DND-41 (cell line): ENCODE results near the gene LCOR.

Experiments used
- ATAC-seq: fragments of 200-7000 bp; cut with Tn5 transposase; 3 replicates; pipeline ENCODE4 v1.9.1; 2021; ENCODE audit warnings: low read depth; ENCODE audit not compliant: insufficient read depth
- DNase-seq: peaks from one replicate; pipeline ENCODE4 v3.0.0-alpha.2; 2020
- H2AFZ ChIP-seq: 2 replicates; pipeline ENCODE4 v1.6.0; 2012; ENCODE audit warnings: low read depth, low read length
- H3K27ac ChIP-seq: 2 replicates; pipeline ENCODE4 v1.5.1; 2012; ENCODE audit warnings: low read length, inconsistent platforms
- H3K27me3 ChIP-seq: fragments of 200-600 bp; sonication (generic); 2 replicates; pipeline ENCODE4 v1.6.0; 2012; ENCODE audit warnings: low read length, mild to moderate bottlenecking, inconsistent platforms; ENCODE audit not compliant: insufficient read depth, poor library complexity
- H3K36me3 ChIP-seq: 2 replicates; pipeline ENCODE4 v1.5.1; 2012; ENCODE audit warnings: low read length, inconsistent platforms; ENCODE audit not compliant: insufficient read depth
- H3K4me1 ChIP-seq: 2 replicates; pipeline ENCODE4 v1.5.1; 2012; ENCODE audit warnings: mild to moderate bottlenecking, low read length; ENCODE audit not compliant: insufficient read depth
- H3K4me2 ChIP-seq: 2 replicates; pipeline ENCODE4 v1.6.0; 2012; ENCODE audit warnings: mild to moderate bottlenecking, moderate library complexity, low read length, inconsistent platforms; ENCODE audit not compliant: insufficient read depth
- H3K4me3 ChIP-seq, 2 experiments: fragments of 200-600 bp in 1 of 2; shearing (Covaris generic) in 1 of 2; 2 replicates each; pipeline ENCODE4 v1.5.1; 2012 to 2016; ENCODE audit warnings: inconsistent platforms in 2 of 2, low read length in 2 of 2, mild to moderate bottlenecking in 2 of 2, low read depth in 1 of 2, moderate library complexity in 1 of 2
- H3K79me2 ChIP-seq: 2 replicates; pipeline ENCODE4 v1.6.0; 2012; ENCODE audit warnings: low read length, inconsistent platforms; ENCODE audit not compliant: insufficient read depth
- H3K9ac ChIP-seq: 2 replicates; pipeline ENCODE4 v1.6.0; 2012; ENCODE audit warnings: low read depth, mild to moderate bottlenecking, inconsistent platforms, low read length, moderate library complexity
- H3K9me3 ChIP-seq: 2 replicates; pipeline ENCODE4 v1.5.1; 2012; ENCODE audit warnings: low read length, moderate library complexity, mild to moderate bottlenecking, inconsistent platforms; ENCODE audit not compliant: insufficient read depth, severe bottlenecking
- H4K20me1 ChIP-seq: 2 replicates; pipeline ENCODE4 v1.6.0; 2012; ENCODE audit warnings: low read length; ENCODE audit not compliant: insufficient read depth
- CTCF ChIP-seq: IDR thresholded peaks from 2 replicates; pipeline ENCODE4 v1.5.1; 2012; ENCODE audit warnings: borderline replicate concordance, low read length, moderate library complexity, mild to moderate bottlenecking; ENCODE audit not compliant: poor library complexity, severe bottlenecking; ENCODE audit errors: extremely low read depth
- EZH2 ChIP-seq: IDR thresholded peaks from 3 replicates; pipeline ENCODE4 v1.6.1; 2012; ENCODE audit warnings: borderline replicate concordance, low read depth, mild to moderate bottlenecking, moderate library complexity, low read length, inconsistent platforms; ENCODE audit not compliant: severe bottlenecking

The LCOR gene

DNA sequence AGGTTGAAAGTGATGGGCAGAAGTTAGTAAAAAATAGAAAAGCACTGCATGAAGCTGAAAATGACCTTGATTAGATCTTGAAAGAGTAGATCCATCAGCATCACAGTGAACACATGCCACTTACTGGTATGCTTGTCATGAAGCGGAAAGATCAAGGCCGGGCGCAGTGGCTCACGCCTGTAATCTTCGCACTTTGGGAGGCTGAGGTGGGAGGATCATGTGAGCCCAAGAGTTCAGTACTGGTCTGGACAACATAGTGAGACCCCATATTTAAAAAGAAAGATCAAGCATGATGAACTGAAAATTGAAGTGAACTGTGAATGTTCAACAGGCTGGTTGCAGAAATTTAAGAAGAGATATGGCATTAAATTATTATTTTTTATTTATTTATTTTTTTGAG, 18.0 kb downstream of the LCOR start:
- peaks cover 97% of the 10 kb centered on the region for H3K79me2 ChIP-seq
- no peak overlapping the region for H3K27ac ChIP-seq
- H3K9me3 ChIP-seq, result no peaks in the 10 kb centered on the region
- H4K20me1 ChIP-seq, result peaks cover 78% of the 10 kb centered on the region; the same call in 1 of the 2 replicates
- ATAC-seq, result no peak
- no peaks in the 10 kb centered on the region for H3K36me3 ChIP-seq
- DNase-seq, result no peak
- H3K4me1 ChIP-seq, result no peaks in the 10 kb centered on the region
- H3K27me3 ChIP-seq, result no peaks in the 10 kb centered on the region
- no peak for TF ChIP-seq CTCF
- no peak overlapping the region for H3K9ac ChIP-seq
- H2AFZ ChIP-seq, result no peak overlapping the region
- H3K4me2 ChIP-seq, result no peak overlapping the region
- H3K4me3 ChIP-seq, result no peak overlapping the region

GRCh38 chr10:96850825-96851224, 18.7 kb downstream of the LCOR start:
- Histone ChIP-seq H3K79me2 (peaks cover 97% of the 10 kb centered on the region), H3K36me3 (no peaks in the 10 kb centered on the region), H2AFZ (no peak overlapping the region), H3K27ac (no peak overlapping the region), H3K4me1 (no peaks in the 10 kb centered on the region), H3K4me3 (no peak overlapping the region), H3K9ac (no peak overlapping the region), H4K20me1 (peaks cover 74% of the 10 kb centered on the region; the same call in 1 of the 2 replicates), H3K27me3 (no peaks in the 10 kb centered on the region), H3K9me3 (no peaks in the 10 kb centered on the region), H3K4me2 (no peak overlapping the region)
- ATAC-seq, result no peak
- TF ChIP-seq EZH2, result no peak
- no peak for TF ChIP-seq CTCF
- DNase-seq, result no peak

DNA sequence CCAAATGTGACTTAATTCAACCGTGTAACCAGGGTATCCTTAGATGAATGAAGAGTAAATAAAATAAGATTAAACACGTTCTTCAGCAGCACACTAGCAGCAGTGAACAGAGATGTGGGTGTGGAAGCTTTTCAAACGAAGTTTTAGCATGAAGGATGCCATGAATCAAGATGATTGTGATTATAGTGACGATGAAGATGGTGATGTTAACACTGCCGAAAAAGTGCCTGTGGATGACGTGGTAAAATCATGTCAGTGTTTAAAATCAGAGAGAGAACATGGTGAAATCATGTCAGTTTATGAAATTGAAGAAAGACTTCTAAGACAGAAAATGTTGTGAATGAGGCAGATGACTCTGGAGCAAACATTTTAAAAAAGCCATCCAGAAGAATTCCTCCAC, 19.2 kb downstream of the LCOR start:
- Histone ChIP-seq H4K20me1 (peaks cover 71% of the 10 kb centered on the region; the same call in 1 of the 2 replicates), H3K4me2 (no peak overlapping the region), H3K36me3 (no peaks in the 10 kb centered on the region)

More for the DNA sequence above, 19.2 kb downstream of the LCOR start:
- DNase-seq (no peak), ATAC-seq (no peak)
- Histone ChIP-seq H3K27ac (no peak overlapping the region), H3K27me3 (no peaks in the 10 kb centered on the region), H3K9me3 (no peaks in the 10 kb centered on the region), H3K79me2 (peaks cover 96% of the 10 kb centered on the region), H3K4me1 (no peaks in the 10 kb centered on the region), H3K4me3 (no peak overlapping the region), H2AFZ (no peak overlapping the region), H3K9ac (no peak overlapping the region)
- no peak for TF ChIP-seq CTCF
- TF ChIP-seq EZH2, result no peak
